NOMO-1 (cell line): ENCODE results near the gene BRAT1.

Experiments used
- DNase-seq, 2 experiments: peaks; one replicate each; lab custom pipeline; 2025; ENCODE audit not compliant: unreplicated experiment in 2 of 2; lab: John Stamatoyannopoulos, UW

The BRAT1 gene

GRCh38 chr7:2525658-2526630 lies 29.4 kb downstream of the BRAT1 start:
- DNase-seq, result peak; percentile 2 to 7

GRCh38 chr7:2524808-2525657 lies 30.3 kb downstream of the BRAT1 start:
- DNase-seq, result no peak

GRCh38 chr7:2523941-2524807 lies 31.1 kb downstream of the BRAT1 start:
- no peak for DNase-seq

GRCh38 chr7:2523461-2523936 lies 31.8 kb downstream of the BRAT1 start:
- no peak for DNase-seq

GRCh38 chr7:2522780-2523433 lies 32.4 kb downstream of the BRAT1 start:
- DNase-seq, result no peak

GRCh38 chr7:2521952-2522591 lies 33.3 kb downstream of the BRAT1 start:
- peak in 1 of 2 experiments; percentile 8 for DNase-seq

GRCh38 chr7:2521341-2521745 lies 34.0 kb downstream of the BRAT1 start:
- no peak for DNase-seq

- peak; percentile 17 to 20 for DNase-seq
These were observed 34.5 kb downstream of the BRAT1 start for GRCh38 chr7:2520761-2521290.

GRCh38 chr7:2520131-2520760 lies 35.1 kb downstream of the BRAT1 start:
- peak in 1 of 2 experiments; percentile 21 for DNase-seq

- DNase-seq, result peak; percentile 77 to 91
These were observed 36.0 kb downstream of the BRAT1 start, which contains the start of gene LFNG for GRCh38 chr7:2519119-2519930. Gene LFNG (plus strand): TSS chr7:2519774. CDS start chr7:2519862, 88 bp downstream.

- peak in 1 of 2 experiments; percentile 24 for DNase-seq
These were observed 36.6 kb downstream of the BRAT1 start for GRCh38 chr7:2518737-2519118.

GRCh38 chr7:2517678-2518507 lies 37.4 kb downstream of the BRAT1 start:
- DNase-seq, result no peak

GRCh38 chr7:2517026-2517425 lies 38.3 kb downstream of the BRAT1 start:
- no peak for DNase-seq

GRCh38 chr7:2516194-2516555 lies 39.1 kb downstream of the BRAT1 start:
- no peak for DNase-seq

GRCh38 chr7:2515424-2516193 lies 39.7 kb downstream of the BRAT1 start:
- DNase-seq, result no peak
